ENCODE data around the gene CCDC40. TPM values are rescaled to one million over a fixed set of nuclear protein-coding genes. Genes with fewer than 3 reads are reported as not detected.

Gene CCDC40
- total and polyA plus RNA-seq, 2 donors = 0.57 to 1.5 TPM

DNA sequence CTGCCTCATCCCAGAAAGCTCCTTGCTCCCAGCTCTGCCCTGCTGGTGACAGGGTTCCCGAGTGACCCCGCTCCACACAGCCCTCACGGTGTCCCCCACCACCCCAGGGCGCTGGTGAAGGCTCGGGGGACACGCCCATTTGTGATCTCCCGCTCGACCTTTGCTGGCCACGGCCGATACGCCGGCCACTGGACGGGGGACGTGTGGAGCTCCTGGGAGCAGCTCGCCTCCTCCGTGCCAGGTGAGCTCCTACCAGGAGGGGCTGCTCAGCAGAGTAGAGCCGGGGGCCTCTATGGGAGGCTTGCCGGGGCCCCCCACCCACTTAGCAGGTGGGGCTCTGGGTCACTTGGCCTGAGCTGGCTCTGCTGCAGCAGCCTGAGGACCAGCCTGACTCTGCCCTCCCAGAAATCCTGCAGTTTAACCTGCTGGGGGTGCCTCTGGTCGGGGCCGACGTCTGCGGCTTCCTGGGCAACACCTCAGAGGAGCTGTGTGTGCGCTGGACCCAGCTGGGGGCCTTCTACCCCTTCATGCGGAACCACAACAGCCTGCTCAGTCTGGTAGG lies 76.1 kb downstream of the CCDC40 start:
- H3K4me3 ChIP-seq (ENCODE audit: low read length in 2 of 2) = no peak overlapping the region
- DNase-seq (ENCODE audit: low read depth in 6 of 9, low spot score in 9 of 9) = no peak
- peaks cover 0 to 4% of the 10 kb centered on the region in 2 donors for H3K4me1 ChIP-seq (ENCODE audit: control insufficient read depth in 2 of 2, insufficient read depth in 2 of 2, low read length in 2 of 2)
- H3K9me3 ChIP-seq (ENCODE audit: control insufficient read depth in 2 of 2, insufficient read depth in 1 of 2, low read length in 1 of 2) = no peaks in the 10 kb centered on the region
- 97% methylated on average over 24 of the region's 24 CpGs for WGBS
- H3K27ac ChIP-seq (ENCODE audit: low read depth in 1 of 2, low read length in 1 of 2) = no peak overlapping the region
- no peaks in the 10 kb centered on the region for H3K27me3 ChIP-seq (ENCODE audit: control insufficient read depth in 2 of 2, insufficient read depth in 1 of 2, low read length in 1 of 2)
- H3K36me3 ChIP-seq (ENCODE audit: control insufficient read depth in 2 of 2, insufficient read depth in 2 of 2, low read length in 1 of 2) = no peaks in the 10 kb centered on the region

DNA sequence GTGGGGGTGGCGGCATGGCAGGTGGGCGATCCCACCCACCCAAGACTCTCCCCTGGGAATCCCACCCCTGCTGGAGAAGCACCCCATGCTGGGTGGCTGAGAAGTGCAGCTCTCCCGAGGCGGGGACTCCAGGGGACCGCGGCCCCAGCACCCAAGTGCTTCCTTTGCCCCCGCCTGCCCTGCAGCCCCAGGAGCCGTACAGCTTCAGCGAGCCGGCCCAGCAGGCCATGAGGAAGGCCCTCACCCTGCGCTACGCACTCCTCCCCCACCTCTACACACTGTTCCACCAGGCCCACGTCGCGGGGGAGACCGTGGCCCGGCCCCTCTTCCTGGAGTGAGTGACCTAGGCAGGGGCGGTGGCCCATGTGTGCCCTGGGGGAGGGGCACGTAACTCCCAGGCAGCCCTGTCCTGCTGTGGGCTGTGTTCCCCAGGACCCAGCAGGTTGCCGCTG lies 76.6 kb downstream of the CCDC40 start:
- no peak for DNase-seq (ENCODE audit: low read depth in 6 of 9, low spot score in 9 of 9)
- Histone ChIP-seq H3K27ac (ENCODE audit: low read depth in 1 of 2, low read length in 1 of 2) (no peak overlapping the region), H3K9me3 (ENCODE audit: control insufficient read depth in 2 of 2, insufficient read depth in 1 of 2, low read length in 1 of 2) (no peaks in the 10 kb centered on the region), H3K4me1 (ENCODE audit: control insufficient read depth in 2 of 2, insufficient read depth in 2 of 2, low read length in 2 of 2) (peaks cover 0 to 4% of the 10 kb centered on the region in 2 donors), H3K4me3 (ENCODE audit: low read length in 2 of 2) (no peak overlapping the region), H3K36me3 (ENCODE audit: control insufficient read depth in 2 of 2, insufficient read depth in 2 of 2, low read length in 1 of 2) (no peaks in the 10 kb centered on the region), H3K27me3 (ENCODE audit: control insufficient read depth in 2 of 2, insufficient read depth in 1 of 2, low read length in 1 of 2) (no peaks in the 10 kb centered on the region)
- 94% methylated on average over 20 of the region's 20 CpGs for WGBS

DNA sequence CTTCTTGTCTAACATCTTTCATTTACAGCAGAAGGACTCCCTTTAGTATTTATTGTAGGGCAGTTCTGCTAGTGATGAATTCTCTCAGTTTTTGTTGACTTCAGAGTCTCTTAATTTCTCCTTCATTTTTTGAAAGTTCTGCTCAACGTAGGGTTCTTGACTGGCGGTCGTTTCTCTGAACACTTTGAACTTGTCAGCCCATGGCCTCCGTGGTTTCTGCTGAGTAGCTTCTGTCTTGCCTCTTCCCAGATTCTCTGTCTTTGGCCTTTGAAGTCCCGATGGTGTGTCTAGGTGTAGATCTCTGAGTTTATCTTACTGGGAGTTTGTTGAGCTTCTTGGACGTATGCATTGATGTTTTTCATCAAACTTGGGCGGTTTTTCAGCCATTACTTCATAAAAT lies 78.3 kb downstream of the CCDC40 start:
- no peaks in the 10 kb centered on the region for H3K36me3 ChIP-seq (ENCODE audit: control insufficient read depth in 2 of 2, insufficient read depth in 2 of 2, low read length in 1 of 2)
- no peaks in the 10 kb centered on the region for H3K9me3 ChIP-seq (ENCODE audit: control insufficient read depth in 2 of 2, insufficient read depth in 1 of 2, low read length in 1 of 2)
- no peak overlapping the region for H3K4me3 ChIP-seq (ENCODE audit: low read length in 2 of 2)
- 43% methylated on average over 7 of the region's 7 CpGs for WGBS
- DNase-seq (ENCODE audit: low read depth in 6 of 9, low spot score in 9 of 9) = no peak
- H3K4me1 ChIP-seq (ENCODE audit: control insufficient read depth in 2 of 2, insufficient read depth in 2 of 2, low read length in 2 of 2) = no peaks in the 10 kb centered on the region
- no peaks in the 10 kb centered on the region for H3K27me3 ChIP-seq (ENCODE audit: control insufficient read depth in 2 of 2, insufficient read depth in 1 of 2, low read length in 1 of 2)
- no peak overlapping the region for H3K27ac ChIP-seq (ENCODE audit: low read depth in 1 of 2, low read length in 1 of 2)

DNA sequence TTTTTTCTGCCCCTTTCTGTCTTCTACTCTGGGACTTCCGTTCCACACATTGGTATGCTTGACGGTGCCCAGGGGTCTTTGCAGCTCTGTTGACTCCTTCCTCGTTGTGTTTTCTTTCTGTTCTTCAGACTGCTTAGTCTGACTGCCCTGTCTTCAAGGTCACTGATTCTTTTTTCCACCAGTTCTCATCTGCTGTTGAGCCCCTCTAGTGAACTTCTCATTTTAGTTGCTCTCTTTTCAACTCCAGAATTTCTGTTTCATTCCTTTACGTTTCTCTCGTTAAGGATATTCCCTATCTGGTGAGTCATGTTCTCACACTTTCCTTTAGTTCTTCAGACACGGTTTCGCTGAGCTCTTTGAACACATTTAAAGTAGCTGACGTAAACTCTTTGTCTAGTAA lies 78.7 kb downstream of the CCDC40 start:
- Histone ChIP-seq H3K36me3 (ENCODE audit: control insufficient read depth in 2 of 2, insufficient read depth in 2 of 2, low read length in 1 of 2) (no peaks in the 10 kb centered on the region), H3K27me3 (ENCODE audit: control insufficient read depth in 2 of 2, insufficient read depth in 1 of 2, low read length in 1 of 2) (no peaks in the 10 kb centered on the region), H3K27ac (ENCODE audit: low read depth in 1 of 2, low read length in 1 of 2) (no peak overlapping the region), H3K9me3 (ENCODE audit: control insufficient read depth in 2 of 2, insufficient read depth in 1 of 2, low read length in 1 of 2) (no peaks in the 10 kb centered on the region), H3K4me1 (ENCODE audit: control insufficient read depth in 2 of 2, insufficient read depth in 2 of 2, low read length in 2 of 2) (no peaks in the 10 kb centered on the region), H3K4me3 (ENCODE audit: low read length in 2 of 2) (no peak overlapping the region)
- 96% methylated on average over 8 of the region's 8 CpGs for WGBS
- no peak for DNase-seq (ENCODE audit: low read depth in 6 of 9, low spot score in 9 of 9)

DNA sequence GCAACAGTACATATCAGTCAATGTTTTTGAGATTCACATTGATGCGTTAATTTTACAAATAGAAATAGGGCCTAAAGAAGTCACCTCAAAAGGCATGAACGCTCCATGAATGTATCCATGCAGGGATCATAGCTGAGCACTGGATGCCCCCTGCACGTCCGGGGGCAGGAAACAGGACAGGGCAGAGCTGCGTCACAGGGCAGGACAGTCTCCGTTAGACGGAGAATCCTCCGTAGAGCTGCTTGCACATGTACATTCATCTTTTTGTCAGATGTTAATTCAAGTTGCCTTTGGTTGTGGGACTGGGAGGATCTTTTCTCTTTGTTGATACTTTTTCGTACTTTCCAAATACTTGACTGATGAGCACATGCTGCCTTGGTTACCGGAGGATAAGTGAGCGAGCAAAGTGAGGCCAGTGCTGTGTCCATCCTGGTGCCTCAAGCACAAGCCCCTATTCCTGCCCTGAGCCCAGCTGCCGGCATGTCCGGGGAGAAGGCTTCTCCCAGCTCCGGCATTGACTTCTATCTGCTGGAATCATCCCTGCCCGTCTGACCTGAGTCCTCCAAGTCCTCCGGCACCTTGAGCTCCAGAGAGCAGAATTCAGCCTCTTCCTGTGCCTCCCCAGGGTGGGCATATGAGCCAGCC lies 80.0 kb downstream of the CCDC40 start:
- no peak for DNase-seq (ENCODE audit: low read depth in 6 of 9, low spot score in 9 of 9)
- Histone ChIP-seq H3K4me3 (ENCODE audit: low read length in 2 of 2) (no peak overlapping the region), H3K9me3 (ENCODE audit: control insufficient read depth in 2 of 2, insufficient read depth in 1 of 2, low read length in 1 of 2) (no peaks in the 10 kb centered on the region), H3K27me3 (ENCODE audit: control insufficient read depth in 2 of 2, insufficient read depth in 1 of 2, low read length in 1 of 2) (no peaks in the 10 kb centered on the region), H3K27ac (ENCODE audit: low read depth in 1 of 2, low read length in 1 of 2) (no peak overlapping the region), H3K36me3 (ENCODE audit: control insufficient read depth in 2 of 2, insufficient read depth in 2 of 2, low read length in 1 of 2) (no peaks in the 10 kb centered on the region), H3K4me1 (ENCODE audit: control insufficient read depth in 2 of 2, insufficient read depth in 2 of 2, low read length in 2 of 2) (no peaks in the 10 kb centered on the region)
- WGBS = 97% methylated on average over 16 of the region's 16 CpGs

DNA sequence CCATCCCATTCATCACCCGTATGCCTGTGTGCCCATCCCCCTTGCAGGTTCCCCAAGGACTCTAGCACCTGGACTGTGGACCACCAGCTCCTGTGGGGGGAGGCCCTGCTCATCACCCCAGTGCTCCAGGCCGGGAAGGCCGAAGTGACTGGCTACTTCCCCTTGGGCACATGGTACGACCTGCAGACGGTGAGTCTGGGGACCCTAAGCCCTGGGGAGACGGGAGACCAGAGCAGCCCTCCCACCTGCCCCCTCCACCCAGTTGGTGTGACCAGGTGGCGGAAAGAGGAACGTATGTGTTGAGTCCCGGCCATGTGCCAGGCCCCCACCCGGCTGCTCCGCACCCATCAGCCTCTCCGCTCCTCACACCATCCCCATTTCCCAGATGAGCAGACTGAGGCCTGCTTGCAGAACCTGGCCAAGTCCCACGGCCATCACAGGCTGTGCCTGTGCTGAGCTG lies 80.5 kb downstream of the CCDC40 start:
- Histone ChIP-seq H3K4me3 (ENCODE audit: low read length in 2 of 2) (no peak overlapping the region), H3K36me3 (ENCODE audit: control insufficient read depth in 2 of 2, insufficient read depth in 2 of 2, low read length in 1 of 2) (no peaks in the 10 kb centered on the region), H3K4me1 (ENCODE audit: control insufficient read depth in 2 of 2, insufficient read depth in 2 of 2, low read length in 2 of 2) (no peaks in the 10 kb centered on the region), H3K27me3 (ENCODE audit: control insufficient read depth in 2 of 2, insufficient read depth in 1 of 2, low read length in 1 of 2) (no peaks in the 10 kb centered on the region), H3K27ac (ENCODE audit: low read depth in 1 of 2, low read length in 1 of 2) (no peak overlapping the region), H3K9me3 (ENCODE audit: control insufficient read depth in 2 of 2, insufficient read depth in 1 of 2, low read length in 1 of 2) (no peaks in the 10 kb centered on the region)
- WGBS = 97% methylated on average over 13 of the region's 13 CpGs
- no peak for DNase-seq (ENCODE audit: low read depth in 6 of 9, low spot score in 9 of 9)

DNA sequence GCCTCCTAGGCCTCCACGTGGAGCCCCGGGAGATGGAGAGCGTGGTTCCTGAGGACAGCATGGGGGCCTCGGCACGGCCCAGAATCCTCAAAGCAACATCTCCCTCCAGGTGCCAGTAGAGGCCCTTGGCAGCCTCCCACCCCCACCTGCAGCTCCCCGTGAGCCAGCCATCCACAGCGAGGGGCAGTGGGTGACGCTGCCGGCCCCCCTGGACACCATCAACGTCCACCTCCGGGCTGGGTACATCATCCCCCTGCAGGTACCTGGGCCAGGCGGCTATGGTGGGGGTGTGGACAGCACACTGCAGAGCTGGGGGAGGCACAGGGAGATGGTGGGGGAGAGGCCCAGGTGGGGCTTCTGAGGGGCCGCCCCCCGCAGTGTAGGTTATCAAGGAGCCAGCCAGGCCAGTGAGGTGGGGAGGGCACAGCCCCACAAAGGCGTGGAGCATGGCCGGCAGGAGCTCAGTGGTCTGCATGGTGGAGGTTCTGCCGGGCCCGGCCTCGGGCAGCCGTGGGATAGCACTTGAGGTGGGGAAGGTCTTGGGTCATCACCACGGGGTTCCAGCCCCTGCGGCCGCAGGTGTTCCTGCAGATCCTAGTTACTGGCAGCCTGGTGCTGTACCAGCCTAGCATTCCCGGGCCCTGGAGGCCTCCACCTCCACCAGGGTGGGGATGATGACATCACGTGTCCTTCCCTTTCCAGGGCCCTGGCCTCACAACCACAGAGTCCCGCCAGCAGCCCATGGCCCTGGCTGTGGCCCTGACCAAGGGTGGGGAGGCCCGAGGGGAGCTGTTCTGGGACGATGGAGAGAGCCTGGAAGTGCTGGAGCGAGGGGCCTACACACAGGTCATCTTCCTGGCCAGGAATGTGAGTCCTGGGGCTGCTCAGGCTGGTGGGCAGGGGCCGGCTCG lies 81.3 kb downstream of the CCDC40 start:
- 97% methylated on average over 31 of the region's 31 CpGs for WGBS

DNA sequence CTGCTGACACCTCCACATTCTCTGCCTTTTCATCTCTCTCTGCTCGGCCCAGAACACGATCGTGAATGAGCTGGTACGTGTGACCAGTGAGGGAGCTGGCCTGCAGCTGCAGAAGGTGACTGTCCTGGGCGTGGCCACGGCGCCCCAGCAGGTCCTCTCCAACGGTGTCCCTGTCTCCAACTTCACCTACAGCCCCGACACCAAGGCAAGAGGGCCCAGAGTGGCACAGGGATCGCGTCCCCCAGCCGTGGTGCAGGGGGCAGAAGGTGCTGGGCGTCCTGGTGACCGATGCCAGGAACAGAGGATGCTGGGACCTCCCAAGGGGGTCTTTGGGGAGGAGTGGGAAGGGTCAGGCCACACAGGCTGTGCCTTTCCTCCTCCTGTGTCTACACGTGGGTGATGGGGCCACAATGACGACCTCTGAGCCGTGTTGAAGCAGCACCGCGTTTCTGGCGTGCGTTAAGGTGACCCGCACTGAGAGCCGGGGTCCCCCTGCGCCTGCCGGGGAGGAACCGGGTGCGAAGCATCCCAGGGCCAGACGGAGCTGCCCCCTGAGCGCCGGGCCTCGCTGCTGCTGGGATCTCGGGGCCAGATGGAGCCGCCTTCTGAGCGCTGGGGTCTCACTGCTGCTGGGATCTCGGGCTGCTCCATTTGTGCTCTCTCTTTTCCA lies 82.3 kb downstream of the CCDC40 start:
- H3K4me3 ChIP-seq (ENCODE audit: low read length in 2 of 2) = no peak overlapping the region
- H3K4me1 ChIP-seq (ENCODE audit: control insufficient read depth in 2 of 2, insufficient read depth in 2 of 2, low read length in 2 of 2) = no peaks in the 10 kb centered on the region
- no peak for DNase-seq (ENCODE audit: low read depth in 6 of 9, low spot score in 9 of 9)
- H3K36me3 ChIP-seq (ENCODE audit: control insufficient read depth in 2 of 2, insufficient read depth in 2 of 2, low read length in 1 of 2) = no peaks in the 10 kb centered on the region
- WGBS = 96% methylated on average over 35 of the region's 35 CpGs
- H3K9me3 ChIP-seq (ENCODE audit: control insufficient read depth in 2 of 2, insufficient read depth in 1 of 2, low read length in 1 of 2) = no peaks in the 10 kb centered on the region
- H3K27ac ChIP-seq (ENCODE audit: low read depth in 1 of 2, low read length in 1 of 2) = no peak overlapping the region
- no peaks in the 10 kb centered on the region for H3K27me3 ChIP-seq (ENCODE audit: control insufficient read depth in 2 of 2, insufficient read depth in 1 of 2, low read length in 1 of 2)

More for the DNA sequence above, 81.3 kb downstream of the CCDC40 start:
- no peak overlapping the region for H3K27ac ChIP-seq (ENCODE audit: low read depth in 1 of 2, low read length in 1 of 2)
- no peaks in the 10 kb centered on the region for H3K36me3 ChIP-seq (ENCODE audit: control insufficient read depth in 2 of 2, insufficient read depth in 2 of 2, low read length in 1 of 2)
- no peaks in the 10 kb centered on the region for H3K4me1 ChIP-seq (ENCODE audit: control insufficient read depth in 2 of 2, insufficient read depth in 2 of 2, low read length in 2 of 2)
- no peaks in the 10 kb centered on the region for H3K9me3 ChIP-seq (ENCODE audit: control insufficient read depth in 2 of 2, insufficient read depth in 1 of 2, low read length in 1 of 2)
- no peaks in the 10 kb centered on the region for H3K27me3 ChIP-seq (ENCODE audit: control insufficient read depth in 2 of 2, insufficient read depth in 1 of 2, low read length in 1 of 2)
- H3K4me3 ChIP-seq (ENCODE audit: low read length in 2 of 2) = no peak overlapping the region
- no peak for DNase-seq (ENCODE audit: low read depth in 6 of 9, low spot score in 9 of 9)

All from thymus (tissue), 11 donors.